Progenitor cell of endocrine pancreas (in vitro differentiated cells): ENCODE results near the gene UBE3B. TPM values are rescaled to one million over a fixed set of nuclear protein-coding genes. Genes with fewer than 3 reads are reported as not detected.

Experiments
- DNase-seq: peaks from one replicate; pipeline ENCODE4 v3.0.0; 2021; ENCODE audit warnings: low spot score; ENCODE audit not compliant: unreplicated experiment
- H3K27ac Mint-ChIP-seq: 2 replicates; pipeline ENCODE4 v1.8.0; 2021; ENCODE audit warnings: mild to moderate bottlenecking, moderate library complexity, mixed read lengths
- H3K27me3 Mint-ChIP-seq: 2 replicates; pipeline ENCODE4 v1.8.0; 2021; ENCODE audit warnings: mixed read lengths
- H3K36me3 Mint-ChIP-seq: 2 replicates; pipeline ENCODE4 v1.8.0; 2022; ENCODE audit warnings: mixed read lengths; ENCODE audit not compliant: insufficient read depth
- H3K4me1 Mint-ChIP-seq: 2 replicates; pipeline ENCODE4 v1.8.0; 2021; ENCODE audit warnings: low read depth, mixed read lengths
- H3K4me3 Mint-ChIP-seq: 2 replicates; pipeline ENCODE4 v1.8.0; 2021; ENCODE audit warnings: low read depth, mild to moderate bottlenecking, moderate library complexity, mixed read lengths
- H3K9me3 Mint-ChIP-seq: 2 replicates; pipeline ENCODE4 v1.8.0; 2021; ENCODE audit warnings: low read depth, mixed read lengths
- total RNA-seq: library from RNA; stranded (reverse); gene quantifications from 2 replicates; pipeline ENCODE4 v1.2.1, GENCODE V29; 2021
- TF ChIP-seq, protein P1 (sequence below): fragments of 200-600 bp; sonication (generic); IDR thresholded peaks from one replicate; pipeline ENCODE4 v1.5.0; 2021; ENCODE audit warnings: antibody characterized with exemption, mild to moderate bottlenecking; ENCODE audit not compliant: unreplicated experiment

UBE3B gene
- total RNA-seq, 1 donor from 2014 or later: 41.8 TPM

DNA sequence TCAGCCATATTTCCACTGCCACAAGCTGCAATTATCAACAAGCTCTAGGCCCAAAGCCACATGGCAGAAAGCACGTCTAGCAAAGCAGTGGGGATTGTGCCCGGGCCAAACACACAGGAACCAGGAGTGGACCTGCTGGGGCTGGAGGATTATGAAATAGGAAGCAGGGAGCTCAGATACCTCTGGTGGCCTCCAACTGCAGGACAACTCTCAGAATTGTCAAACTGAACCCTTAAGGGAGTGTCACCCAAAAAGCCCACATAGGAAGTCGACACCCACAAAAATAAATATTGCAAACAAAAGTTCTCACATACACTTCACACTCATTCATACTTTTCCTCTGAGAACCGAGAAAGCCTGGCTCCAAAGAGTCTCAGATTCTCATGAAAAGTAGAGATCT lies 26.5 kb upstream of the UBE3B start:
- Mint-ChIP-seq H3K9me3 (no peaks in the 10 kb centered on the region), H3K27ac (no peak overlapping the region), H3K4me3 (no peak overlapping the region), H3K27me3 (no peaks in the 10 kb centered on the region), H3K4me1 (no peaks in the 10 kb centered on the region), H3K36me3 (peaks cover 22% of the 10 kb centered on the region)
- DNase-seq: no peak
- TF ChIP-seq, protein P1, sequence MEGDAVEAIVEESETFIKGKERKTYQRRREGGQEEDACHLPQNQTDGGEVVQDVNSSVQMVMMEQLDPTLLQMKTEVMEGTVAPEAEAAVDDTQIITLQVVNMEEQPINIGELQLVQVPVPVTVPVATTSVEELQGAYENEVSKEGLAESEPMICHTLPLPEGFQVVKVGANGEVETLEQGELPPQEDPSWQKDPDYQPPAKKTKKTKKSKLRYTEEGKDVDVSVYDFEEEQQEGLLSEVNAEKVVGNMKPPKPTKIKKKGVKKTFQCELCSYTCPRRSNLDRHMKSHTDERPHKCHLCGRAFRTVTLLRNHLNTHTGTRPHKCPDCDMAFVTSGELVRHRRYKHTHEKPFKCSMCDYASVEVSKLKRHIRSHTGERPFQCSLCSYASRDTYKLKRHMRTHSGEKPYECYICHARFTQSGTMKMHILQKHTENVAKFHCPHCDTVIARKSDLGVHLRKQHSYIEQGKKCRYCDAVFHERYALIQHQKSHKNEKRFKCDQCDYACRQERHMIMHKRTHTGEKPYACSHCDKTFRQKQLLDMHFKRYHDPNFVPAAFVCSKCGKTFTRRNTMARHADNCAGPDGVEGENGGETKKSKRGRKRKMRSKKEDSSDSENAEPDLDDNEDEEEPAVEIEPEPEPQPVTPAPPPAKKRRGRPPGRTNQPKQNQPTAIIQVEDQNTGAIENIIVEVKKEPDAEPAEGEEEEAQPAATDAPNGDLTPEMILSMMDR: no peak

GRCh38 chr12:109451400-109451799 lies 26.0 kb upstream of the UBE3B start:
- DNase-seq: no peak
- Mint-ChIP-seq H3K27ac (no peak overlapping the region), H3K4me1 (no peaks in the 10 kb centered on the region), H3K9me3 (no peaks in the 10 kb centered on the region), H3K27me3 (no peaks in the 10 kb centered on the region), H3K36me3 (peaks cover 21% of the 10 kb centered on the region), H3K4me3 (no peak overlapping the region)
- TF ChIP-seq, protein P1: no peak

GRCh38 chr12:109452489-109452888 lies 24.9 kb upstream of the UBE3B start:
- H3K27ac Mint-ChIP-seq: no peak overlapping the region
- H3K9me3 Mint-ChIP-seq: no peaks in the 10 kb centered on the region
- no peaks in the 10 kb centered on the region for H3K27me3 Mint-ChIP-seq
- no peaks in the 10 kb centered on the region for H3K4me1 Mint-ChIP-seq
- no peak for DNase-seq
- peaks cover 26% of the 10 kb centered on the region for H3K36me3 Mint-ChIP-seq
- H3K4me3 Mint-ChIP-seq: no peak overlapping the region
- TF ChIP-seq, protein P1: no peak

- TF ChIP-seq, protein P1: no peak
- Mint-ChIP-seq H3K27me3 (no peaks in the 10 kb centered on the region), H3K27ac (peak overlapping the region; percentile 49), H3K4me3 (no peak overlapping the region), H3K36me3 (peaks cover 18% of the 10 kb centered on the region), H3K9me3 (no peaks in the 10 kb centered on the region), H3K4me1 (no peaks in the 10 kb centered on the region)
- no peak for DNase-seq
Measured at GRCh38 chr12:109455706-109456105, 21.7 kb upstream of the UBE3B start.

GRCh38 chr12:109458086-109458485 lies 19.3 kb upstream of the UBE3B start:
- TF ChIP-seq, protein P1: no peak
- no peak for DNase-seq
- Mint-ChIP-seq H3K36me3 (peaks cover 18% of the 10 kb centered on the region), H3K27ac (no peak overlapping the region), H3K4me1 (peaks cover 9% of the 10 kb centered on the region), H3K27me3 (no peaks in the 10 kb centered on the region), H3K4me3 (no peak overlapping the region), H3K9me3 (no peaks in the 10 kb centered on the region)
